Fibroblast of lung (primary cell): Measurements from ENCODE around the gene GRIK4. TPM values are rescaled to one million over a fixed set of nuclear protein-coding genes. Genes with fewer than 3 reads are reported as not detected.

Experiments
- DNase-seq, 2 donors: peaks; one replicate each; pipeline versions ENCODE4 v3.0.0 to v3.0.0-alpha.2; 2010; ENCODE audit warnings: low read depth in 2 of 2
- H2AFZ ChIP-seq: 2 replicates; pipeline ENCODE4 v1.5.1; 2012; ENCODE audit warnings: low read length, control low read depth, inconsistent platforms
- H3K27ac ChIP-seq: 2 replicates; pipeline ENCODE4 v1.5.1; 2011; ENCODE audit warnings: low read length, control low read depth; ENCODE audit not compliant: insufficient read depth
- H3K27me3 ChIP-seq: 2 replicates; pipeline ENCODE4 v1.5.1; 2011; ENCODE audit warnings: mild to moderate bottlenecking, low read length; ENCODE audit not compliant: control insufficient read depth, insufficient read depth
- H3K36me3 ChIP-seq: 2 replicates; pipeline ENCODE4 v1.5.1; 2011; ENCODE audit warnings: low read length; ENCODE audit not compliant: control insufficient read depth, insufficient read depth
- H3K4me1 ChIP-seq: 2 replicates; pipeline ENCODE4 v1.5.1; 2011; ENCODE audit warnings: low read length; ENCODE audit not compliant: control insufficient read depth, insufficient read depth; ENCODE audit errors: extremely low read depth
- H3K4me2 ChIP-seq: 2 replicates; pipeline ENCODE4 v1.5.1; 2011; ENCODE audit warnings: low read length, control low read depth; ENCODE audit not compliant: insufficient read depth; ENCODE audit errors: extremely low read depth
- H3K4me3 ChIP-seq, 4 experiments: fragments of 200-600 bp in 1 of 4; sonication (generic) in 1 of 4; replicated peaks in 1 of 4; 2 replicates each; pipeline ENCODE4 v1.5.1; 2011 to 2016; ENCODE audit warnings: low read length in 4 of 4, low read depth in 3 of 4, mild to moderate bottlenecking in 3 of 4, control low read depth in 2 of 4, inconsistent platforms in 1 of 4, mixed read lengths in 1 of 4; ENCODE audit not compliant: insufficient read depth in 1 of 4; ENCODE audit errors: control extremely low read depth in 1 of 4
- H3K79me2 ChIP-seq: 2 replicates; pipeline ENCODE4 v1.5.1; 2012; ENCODE audit warnings: mild to moderate bottlenecking, low read length, inconsistent platforms; ENCODE audit not compliant: control insufficient read depth, insufficient read depth
- H3K9ac ChIP-seq: 2 replicates; pipeline ENCODE4 v1.5.1; 2011; ENCODE audit warnings: mild to moderate bottlenecking, low read length, control low read depth; ENCODE audit not compliant: insufficient read depth
- H3K9me3 ChIP-seq: 2 replicates; pipeline ENCODE4 v1.5.1; 2012; ENCODE audit warnings: low read depth, low read length; ENCODE audit not compliant: control insufficient read depth, insufficient read depth
- H4K20me1 ChIP-seq: 2 replicates; pipeline ENCODE4 v1.5.1; 2011; ENCODE audit warnings: low read length; ENCODE audit not compliant: control insufficient read depth, insufficient read depth; ENCODE audit errors: extremely low read depth
- CTCF ChIP-seq, 2 donors: IDR thresholded peaks in 1 of 2; conservative IDR thresholded peaks in 1 of 2; 1 replicate in 1 of 2; 2 replicates in 1 of 2; pipeline ENCODE4 v1.5.1; 2011 to 2012; ENCODE audit warnings: low read length in 2 of 2, control low read depth in 1 of 2, inconsistent platforms in 1 of 2, low read depth in 1 of 2, mild to moderate bottlenecking in 1 of 2
- EZH2 ChIP-seq: IDR thresholded peaks from 2 replicates; pipeline ENCODE4 v1.5.1; 2012; ENCODE audit warnings: low read length, control low read depth, mild to moderate bottlenecking; ENCODE audit errors: missing control alignments
- polyA plus RNA-seq, 2 donors: library from polyadenylated mRNA; depleted of rRNA in 1 of 2; stranded (reverse) in 1 of 2; unstranded in 1 of 2; fragments of >200 nt; gene quantifications; 2 replicates each; pipeline ENCODE4 v1.2.1, GENCODE V29; 2011 to 2012; ENCODE audit warnings: missing spikeins in 1 of 2
- total RNA-seq: library from RNA; depleted of rRNA; stranded (reverse); fragments of >200 nt; gene quantifications from 2 replicates; pipeline ENCODE4 v1.2.1, GENCODE V29; 2014

The GRIK4 gene
- total and polyA plus RNA-seq, 2 donors (not counting 1 experiment from before 2014, with no cell fraction given), result 0.17 to 1.5 TPM

- Histone ChIP-seq H3K36me3 (no peaks in the 10 kb centered on the region), H3K4me3 (no peak overlapping the region), H3K9ac (no peak overlapping the region), H3K4me2 (no peak overlapping the region), H4K20me1 (no peaks in the 10 kb centered on the region), H3K79me2 (no peaks in the 10 kb centered on the region), H3K4me1 (no peaks in the 10 kb centered on the region), H2AFZ (no peak overlapping the region), H3K9me3 (no peaks in the 10 kb centered on the region), H3K27me3 (no peaks in the 10 kb centered on the region), H3K27ac (no peak overlapping the region)
- DNase-seq, result no peak
- no peak for TF ChIP-seq EZH2
- TF ChIP-seq CTCF (conservative IDR thresholded peaks at IDR 0.05 in 1 of 2, IDR thresholded peaks at IDR 0.05 in 1 of 2; ENCODE audit: low read depth in 1 of 2, low read length in 2 of 2), result no peak
Observed at GRCh38 chr11:120676991-120677390, 165.4 kb downstream of the GRIK4 start.

DNA sequence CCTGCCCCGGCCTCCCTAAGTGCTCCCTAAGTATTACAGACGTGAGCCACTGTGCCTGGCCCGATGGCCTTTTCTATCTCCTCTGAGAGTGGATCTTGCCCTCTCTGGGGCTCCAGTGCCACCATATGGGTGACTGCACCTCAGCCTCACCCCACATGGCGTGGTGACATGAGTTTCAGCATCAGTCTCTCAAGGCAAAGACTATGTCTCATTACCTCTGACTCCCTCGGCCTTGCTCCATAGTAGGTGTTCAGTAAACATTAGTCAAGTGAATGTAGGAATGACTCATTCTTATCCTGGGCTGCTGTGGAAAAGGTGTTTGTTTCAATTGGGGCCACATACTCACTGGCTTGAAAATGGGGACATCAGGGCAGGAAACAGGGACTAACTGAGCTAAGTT is 168.8 kb downstream of the GRIK4 start:
- no peaks in the 10 kb centered on the region for H4K20me1 ChIP-seq
- H3K9ac ChIP-seq, result no peak overlapping the region
- no peak overlapping the region for H2AFZ ChIP-seq
- no peaks in the 10 kb centered on the region for H3K79me2 ChIP-seq
- no peak for DNase-seq
- no peak overlapping the region for H3K4me2 ChIP-seq
- TF ChIP-seq CTCF (conservative IDR thresholded peaks at IDR 0.05 in 1 of 2, IDR thresholded peaks at IDR 0.05 in 1 of 2; ENCODE audit: low read depth in 1 of 2, low read length in 2 of 2), result no peak
- no peak for TF ChIP-seq EZH2
- H3K4me1 ChIP-seq, result no peaks in the 10 kb centered on the region
- no peaks in the 10 kb centered on the region for H3K9me3 ChIP-seq
- no peak overlapping the region for H3K4me3 ChIP-seq
- no peak overlapping the region for H3K27ac ChIP-seq
- H3K27me3 ChIP-seq, result no peaks in the 10 kb centered on the region
- no peaks in the 10 kb centered on the region for H3K36me3 ChIP-seq

DNA sequence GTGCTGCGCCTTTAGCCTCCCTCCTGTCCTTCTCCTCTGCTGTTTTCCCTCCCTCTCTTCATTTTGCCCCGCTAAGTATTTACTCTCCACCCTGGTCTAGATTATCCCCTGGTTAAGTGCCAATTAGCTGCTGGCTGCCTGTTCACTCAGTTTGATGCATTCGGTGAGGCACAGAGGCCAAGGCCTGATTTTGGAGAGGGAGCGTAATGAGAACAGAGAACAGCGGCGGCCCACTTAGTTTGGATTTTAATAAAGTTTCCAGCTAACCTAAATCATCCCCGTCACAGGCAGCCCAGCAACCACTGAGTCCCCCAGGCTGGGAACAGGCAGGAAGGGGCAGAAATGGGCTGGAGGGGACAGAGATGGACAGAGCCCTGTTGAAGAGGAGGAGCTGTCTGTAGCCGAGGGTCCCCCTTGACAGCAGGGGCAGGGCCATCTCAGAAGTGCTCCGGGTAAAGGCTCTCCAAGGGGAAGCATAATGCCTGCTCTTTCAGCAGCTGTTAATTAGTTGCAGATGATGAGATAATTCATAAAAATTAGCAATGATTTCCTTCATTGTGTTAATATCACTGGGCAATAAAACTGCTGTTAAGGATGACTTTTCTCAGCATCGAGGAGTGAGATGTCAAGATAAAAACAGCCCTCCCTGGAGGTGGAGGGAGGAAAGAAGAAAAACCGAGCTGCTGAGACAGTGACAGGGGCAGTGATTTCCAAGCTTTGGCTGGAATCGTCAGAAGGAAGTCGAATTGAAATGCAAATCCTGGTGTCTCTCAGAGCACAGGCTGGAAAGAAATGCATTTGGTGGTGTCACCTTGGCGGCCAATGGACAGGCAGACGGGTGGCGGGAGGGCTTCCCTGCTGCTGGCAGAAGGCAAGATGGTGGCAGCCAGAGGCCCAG is 170.1 kb downstream of the GRIK4 start:
- Histone ChIP-seq H3K36me3 (no peaks in the 10 kb centered on the region), H3K27ac (no peak overlapping the region), H3K9ac (no peak overlapping the region), H4K20me1 (no peaks in the 10 kb centered on the region), H3K4me3 (no peak overlapping the region), H3K4me2 (no peak overlapping the region), H3K9me3 (no peaks in the 10 kb centered on the region), H2AFZ (no peak overlapping the region), H3K27me3 (no peaks in the 10 kb centered on the region), H3K79me2 (no peaks in the 10 kb centered on the region), H3K4me1 (no peaks in the 10 kb centered on the region)
- DNase-seq, result no peak
- TF ChIP-seq CTCF (conservative IDR thresholded peaks at IDR 0.05 in 1 of 2, IDR thresholded peaks at IDR 0.05 in 1 of 2; ENCODE audit: low read depth in 1 of 2, low read length in 2 of 2) (no peak), EZH2 (no peak)
